ENCODE results near the gene ZDHHC23. TPM values are rescaled to one million over a fixed set of nuclear protein-coding genes. Genes with fewer than 3 reads are reported as not detected.

The ZDHHC23 gene
- polyA plus RNA-seq, 12 donors = 0.59 to 2.0 (median 1.1) TPM; not detected in 1

GRCh38 chr3:114005481-114005880 is 57.7 kb downstream of the ZDHHC23 start:
- no peak for DNase-seq

GRCh38 chr3:114011059-114011797 is 63.4 kb downstream of the ZDHHC23 start:
- DNase-seq = no peak

Other genes with a start within 250 kb of the ZDHHC23 start
- gene NAA50, start 201.8 kb upstream of the ZDHHC23 start, polyA plus RNA-seq (ENCODE audit: insufficient read length in 12 of 12) = 100 to 1,000 TPM; 102 to 226 (median 166) TPM
- gene ATP6V1A, start 201.0 kb upstream of the ZDHHC23 start, polyA plus RNA-seq (ENCODE audit: insufficient read length in 12 of 12) = 10 to 100 TPM in 11 of 12 donors, not detected in 1; 14.1 to 38.6 (median 19.6) TPM
- 1 to 10 TPM in 10 of 12 donors, not detected in 2; 1.4 to 6.4 (median 2.1) TPM for gene GRAMD1C, start 109.2 kb upstream of the ZDHHC23 start, polyA plus RNA-seq (ENCODE audit: insufficient read length in 12 of 12)
- 10 to 100 TPM in 1 of 12 donors, 1 to 10 TPM in 9, not detected in 2; 2.4 to 14.4 (median 4.7) TPM for gene CCDC191, start 108.5 kb downstream of the ZDHHC23 start, polyA plus RNA-seq (ENCODE audit: insufficient read length in 12 of 12)
- 10 to 100 TPM in 11 of 12 donors, not detected in 1; 11.3 to 24.3 (median 15.1) TPM for gene QTRT2, start 108.7 kb downstream of the ZDHHC23 start, polyA plus RNA-seq (ENCODE audit: insufficient read length in 12 of 12)
- gene DRD3, start 231.0 kb downstream of the ZDHHC23 start, polyA plus RNA-seq (ENCODE audit: insufficient read length in 12 of 12) = not detected

Data from muscle of arm (tissue), 12 donors.